T-helper 1 cell treated with Interleukin-12 subunit alpha and Interleukin-12 subunit beta and Interleukin-4 antibody, amounts not matched to agents 30 ng/mL and 1 ng/mL, for 36 hours (primary cell): Measurements from ENCODE around the gene ANO4. TPM values are rescaled to one million over a fixed set of nuclear protein-coding genes. Genes with fewer than 3 reads are reported as not detected.

Experiments
- intact Hi-C: fragments of 100-400 bp; cut with micrococcal nuclease; formaldehyde crosslinking; loops from one replicate; pipeline ENCODE4 v1.15.1; 2024
- total RNA-seq: library from RNA; stranded (reverse); gene quantifications from 2 replicates; pipeline ENCODE4 v1.2.3, GENCODE V29; 2022

The ANO4 gene
- total RNA-seq, 1 donor from 2014 or later, result not detected

DNA sequence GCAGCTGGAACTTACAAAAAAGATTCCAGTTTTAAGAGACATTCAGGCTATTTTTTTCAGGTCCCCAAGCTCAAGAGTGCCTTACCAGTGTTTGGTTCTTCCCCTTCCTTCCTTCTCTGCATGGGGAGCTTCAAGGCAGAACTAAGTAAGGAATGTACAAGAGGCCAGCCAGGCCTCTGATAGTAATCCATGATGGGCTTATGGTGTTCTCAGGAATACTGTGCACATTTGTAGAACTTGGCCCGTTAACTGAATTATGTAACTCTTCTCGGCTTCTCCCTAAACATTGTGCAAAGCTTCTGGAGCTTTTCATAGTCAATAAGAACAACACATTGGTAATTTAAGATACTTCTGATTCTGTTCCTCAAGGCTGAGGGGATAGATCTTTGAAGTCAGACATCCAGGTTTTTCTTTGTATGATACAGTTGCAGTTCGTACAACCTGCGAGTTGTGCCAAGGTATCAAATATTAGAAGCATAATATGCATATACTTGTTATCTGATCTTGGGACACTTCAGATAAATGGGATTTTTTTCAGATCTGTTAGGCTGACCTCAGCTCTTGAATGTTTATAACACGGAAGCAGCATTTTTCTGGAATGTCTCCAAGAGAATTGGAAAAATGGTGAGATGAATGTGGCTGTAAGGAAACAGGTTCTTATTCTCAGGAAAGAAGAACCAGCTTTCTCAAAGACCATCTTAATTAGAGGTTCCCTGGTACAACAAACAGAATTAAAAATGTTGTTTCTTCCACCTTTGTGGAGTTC lies 148.6 kb downstream of the ANO4 start:
- intact Hi-C loops, result no loop called here

DNA sequence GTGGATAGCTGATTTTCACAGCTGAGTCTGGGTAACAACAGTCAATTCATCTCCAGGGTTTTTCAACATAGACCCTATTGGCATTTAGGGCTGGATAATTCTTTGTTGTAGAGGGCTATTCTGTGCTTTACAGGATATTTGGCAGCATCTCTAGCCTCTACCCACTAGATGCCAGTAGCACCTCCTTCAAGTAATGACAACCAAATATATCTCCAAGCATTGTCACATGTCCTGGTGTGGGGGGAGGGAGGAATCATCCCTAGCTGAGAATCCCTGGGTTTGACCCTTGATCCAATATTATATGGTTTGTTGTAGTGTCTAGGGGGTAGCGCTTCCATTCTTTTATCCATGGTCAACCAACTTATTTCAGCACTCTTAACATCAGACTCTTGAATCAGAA lies 157.2 kb downstream of the ANO4 start:
- intact Hi-C loops, result no loop called here

DNA sequence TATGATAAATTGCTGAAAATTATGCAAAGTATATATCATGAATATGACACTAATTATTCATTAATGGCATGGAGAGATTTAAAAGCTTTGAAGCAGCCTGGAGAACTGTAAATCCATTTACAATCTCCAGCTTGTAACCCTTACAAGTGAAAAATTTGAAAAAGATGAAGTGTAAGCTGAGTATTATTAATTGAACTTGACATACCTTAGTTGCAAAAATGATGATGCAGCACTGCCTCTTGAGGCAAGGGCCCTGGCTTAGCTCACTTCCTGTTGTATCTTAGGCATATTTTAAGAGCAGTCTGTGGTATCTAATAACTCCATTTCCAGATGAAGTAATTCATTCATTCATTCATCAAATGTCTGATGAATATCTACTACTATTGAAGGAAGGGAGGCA lies 158.6 kb downstream of the ANO4 start:
- intact Hi-C loops, result no loop called here

DNA sequence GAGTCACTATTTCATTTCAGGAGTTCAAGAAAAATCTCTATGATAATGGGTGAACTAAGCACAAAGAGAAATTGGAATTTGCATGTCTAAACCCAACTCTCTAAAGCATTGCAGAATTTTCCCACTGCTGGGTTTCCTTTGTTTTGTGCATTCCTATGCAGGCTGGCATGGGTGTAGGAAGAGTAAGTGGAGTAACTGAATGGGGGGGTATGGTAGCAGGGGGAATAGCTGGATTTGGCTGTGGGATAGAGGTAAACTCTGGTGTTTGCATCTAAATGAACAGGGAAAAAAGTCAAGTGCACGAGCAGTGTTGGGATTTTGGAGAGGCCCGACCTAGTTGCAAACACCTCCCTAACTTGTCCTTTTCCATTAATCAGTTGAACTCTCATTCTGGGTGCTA lies 159.1 kb downstream of the ANO4 start:
- intact Hi-C loops, result no loop called here

DNA sequence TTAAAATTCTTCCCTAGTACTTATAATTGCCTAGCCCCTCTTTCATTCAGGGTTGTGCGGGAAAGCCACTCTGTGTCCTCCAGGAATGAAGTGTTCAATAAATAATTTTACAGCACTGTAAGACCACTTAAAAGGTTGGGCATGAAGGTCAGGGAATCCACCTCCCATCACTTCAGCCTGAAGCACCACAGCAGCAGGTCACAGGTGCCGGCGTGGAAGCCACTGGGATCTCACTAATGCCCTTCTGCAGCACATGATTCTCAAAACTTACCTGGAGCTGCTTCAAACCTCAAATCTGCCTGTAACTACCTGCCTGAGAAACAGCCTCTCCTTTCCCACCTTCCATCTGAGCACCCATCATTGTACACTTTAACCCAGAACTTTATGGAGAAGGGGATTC lies 159.5 kb downstream of the ANO4 start:
- intact Hi-C loops, result no loop called here

DNA sequence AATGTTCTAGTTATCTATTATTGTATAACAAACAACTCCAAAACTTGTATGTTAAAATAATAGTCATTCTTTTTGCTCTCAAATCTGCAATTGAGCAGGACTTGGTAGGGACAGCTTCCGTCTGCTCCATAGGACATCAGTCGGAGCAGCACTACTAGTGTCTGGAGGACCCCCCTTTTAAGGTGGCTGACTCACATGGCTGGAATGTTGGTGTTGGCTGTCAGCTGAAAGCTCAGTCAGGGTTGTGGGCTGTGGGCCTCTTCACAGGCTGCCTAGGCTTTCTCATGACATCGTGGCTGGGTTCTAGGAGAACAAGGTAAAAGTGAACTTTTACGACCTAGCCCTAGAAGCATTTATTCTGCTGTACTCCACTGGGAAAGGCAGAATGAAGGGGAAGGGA lies 160.6 kb downstream of the ANO4 start:
- intact Hi-C loops, result no loop called here

DNA sequence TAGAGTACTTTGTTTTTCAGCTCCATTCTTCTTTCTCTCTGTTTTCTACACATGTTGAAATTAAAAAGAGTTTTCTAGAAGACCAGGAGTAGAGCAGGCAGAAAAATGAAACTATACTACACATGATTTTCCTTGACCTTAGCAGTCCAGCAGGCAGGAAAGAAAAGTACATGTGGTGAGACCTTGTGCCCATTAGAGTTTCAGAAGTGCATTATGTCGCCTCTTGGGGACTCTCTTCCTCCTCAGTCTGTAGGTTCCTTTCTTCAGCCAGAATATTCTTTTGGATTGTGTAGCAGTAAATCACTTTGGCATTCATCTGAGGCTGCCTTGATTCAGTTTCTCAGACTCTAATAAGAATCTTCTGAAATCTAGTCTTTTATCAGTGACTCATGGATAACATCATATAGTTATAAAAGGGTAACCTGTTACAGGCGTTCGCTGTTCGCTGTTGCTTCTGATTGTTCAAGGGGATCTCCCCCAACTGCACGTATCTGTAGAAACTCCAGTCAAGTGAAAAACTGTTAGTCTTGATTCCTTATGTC lies 161.8 kb downstream of the ANO4 start:
- intact Hi-C loops, result no loop called here

DNA sequence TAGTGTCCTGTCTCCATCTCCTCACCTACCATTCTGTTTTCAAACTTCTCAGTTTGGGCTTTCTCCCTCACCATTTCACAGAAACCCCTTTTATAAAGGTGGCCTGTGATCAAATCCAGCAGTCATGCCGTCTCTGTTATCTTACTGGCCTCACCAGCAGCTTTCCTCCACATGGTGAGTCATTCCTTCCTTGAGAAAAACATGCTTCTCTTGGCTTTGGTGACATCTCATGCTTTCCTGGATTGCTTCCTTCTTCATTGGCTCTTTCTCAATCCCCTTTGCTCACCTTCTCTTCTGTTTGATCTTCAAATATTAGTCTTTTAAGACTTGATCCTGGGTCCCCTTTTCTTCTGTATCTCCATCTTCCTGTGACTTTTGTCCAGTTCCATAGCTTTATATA lies 164.9 kb downstream of the ANO4 start:
- intact Hi-C loops, result no loop called here

DNA sequence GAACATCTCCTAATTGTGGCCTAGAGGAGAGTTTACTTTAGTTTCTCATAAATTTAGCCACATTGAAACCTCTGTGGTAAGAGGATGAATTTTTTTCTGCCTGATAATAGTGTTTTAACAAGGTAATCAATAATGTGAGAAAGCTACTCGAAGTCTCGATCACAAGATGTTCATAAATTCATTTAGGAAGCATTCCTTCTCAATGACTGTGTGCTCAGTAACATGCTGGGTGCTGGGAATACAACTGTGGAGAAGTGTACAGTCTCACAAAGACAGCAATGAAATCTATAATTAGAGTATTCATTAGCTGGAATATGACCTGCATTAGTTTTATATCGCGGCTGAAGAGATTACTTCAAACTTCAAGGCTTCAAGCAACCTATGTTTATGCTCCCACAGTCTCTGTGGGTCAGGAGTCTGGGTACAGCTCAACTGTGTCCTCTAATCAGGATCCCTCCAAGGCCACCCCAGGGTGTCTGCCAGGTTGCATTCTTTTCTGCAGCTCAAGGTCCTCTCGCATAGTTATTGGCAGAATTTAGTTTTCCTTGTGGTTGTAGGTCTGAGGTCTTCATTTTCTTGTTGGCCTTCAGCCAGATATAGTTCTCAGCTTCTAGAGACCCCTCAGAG lies 167.6 kb downstream of the ANO4 start:
- intact Hi-C loops, result no loop called here

DNA sequence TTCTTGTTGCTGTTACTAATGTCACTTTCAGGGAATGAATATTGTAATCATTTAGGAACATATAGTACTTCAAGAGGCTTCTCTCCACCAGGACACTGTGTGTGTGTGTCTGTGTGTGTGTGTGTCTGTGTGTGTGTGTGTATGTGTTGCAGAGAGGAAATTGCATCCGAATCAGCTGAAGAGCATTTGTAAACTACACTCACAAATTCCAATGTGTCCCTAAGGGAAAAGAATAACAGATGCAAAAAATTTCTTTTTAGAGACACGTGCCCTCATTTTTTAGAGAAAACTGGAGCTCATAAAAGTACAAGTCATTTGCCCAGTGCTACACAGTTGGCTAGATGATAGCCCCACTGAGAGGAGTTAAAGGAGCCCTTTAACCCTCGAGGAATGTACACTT lies 168.8 kb downstream of the ANO4 start:
- intact Hi-C loops, result no loop called here

DNA sequence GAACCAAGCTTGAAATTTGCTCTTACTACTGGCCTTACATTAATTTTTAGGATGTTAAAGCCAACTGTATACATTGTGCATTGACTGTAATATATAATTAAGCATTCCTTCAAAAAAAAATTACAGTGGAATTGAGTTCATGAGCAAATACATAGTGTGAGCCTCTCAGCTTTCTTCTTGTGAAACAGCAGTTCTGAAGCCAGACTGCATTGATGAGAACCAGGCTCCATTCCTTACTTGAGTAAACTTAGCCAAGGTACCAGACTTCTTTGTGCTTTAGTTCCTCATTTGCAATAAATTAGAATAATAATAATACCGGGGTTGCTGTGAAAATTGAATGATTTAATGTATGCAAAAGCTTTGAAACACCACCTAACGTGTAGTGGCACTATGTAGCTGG lies 169.5 kb downstream of the ANO4 start:
- intact Hi-C loops, result no loop called here

DNA sequence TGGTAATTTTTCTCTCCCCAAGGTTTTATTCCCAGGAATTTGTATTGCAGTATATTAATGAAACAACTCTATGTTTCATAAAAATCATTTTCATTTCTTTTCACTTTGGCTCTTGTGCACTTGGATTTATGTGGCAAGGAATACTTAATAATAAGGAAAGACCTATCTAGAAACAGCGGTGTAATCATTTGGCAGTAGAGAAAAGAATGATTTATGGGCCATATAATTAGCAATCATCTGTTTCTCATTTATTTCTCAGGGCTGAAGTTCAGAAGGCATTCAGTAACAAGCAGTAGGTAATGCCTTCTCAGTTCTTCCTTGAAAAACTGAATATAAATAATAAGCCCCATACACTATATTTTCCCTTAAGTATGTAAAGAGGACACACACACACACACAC lies 172.6 kb downstream of the ANO4 start:
- intact Hi-C loops, result no loop called here

DNA sequence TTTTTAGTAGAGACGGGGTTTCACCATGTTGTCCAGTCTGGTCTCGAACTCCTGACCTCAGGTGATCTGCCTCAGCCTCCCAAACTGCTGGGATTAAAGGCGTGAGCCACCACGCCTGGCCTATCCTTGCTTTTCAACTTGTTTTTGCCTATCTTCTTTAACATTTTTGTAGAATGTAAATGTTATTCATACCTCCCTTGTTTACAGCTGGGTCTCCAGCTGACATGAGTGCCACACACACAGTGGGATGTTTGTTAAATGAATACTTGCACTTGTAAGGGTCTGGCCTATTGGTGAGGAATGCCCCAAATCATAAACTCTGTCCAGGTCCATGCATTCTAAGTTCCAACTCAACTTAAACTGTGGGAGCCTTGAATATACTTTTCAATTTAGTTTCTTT lies 176.3 kb downstream of the ANO4 start:
- intact Hi-C loops, result no loop called here

DNA sequence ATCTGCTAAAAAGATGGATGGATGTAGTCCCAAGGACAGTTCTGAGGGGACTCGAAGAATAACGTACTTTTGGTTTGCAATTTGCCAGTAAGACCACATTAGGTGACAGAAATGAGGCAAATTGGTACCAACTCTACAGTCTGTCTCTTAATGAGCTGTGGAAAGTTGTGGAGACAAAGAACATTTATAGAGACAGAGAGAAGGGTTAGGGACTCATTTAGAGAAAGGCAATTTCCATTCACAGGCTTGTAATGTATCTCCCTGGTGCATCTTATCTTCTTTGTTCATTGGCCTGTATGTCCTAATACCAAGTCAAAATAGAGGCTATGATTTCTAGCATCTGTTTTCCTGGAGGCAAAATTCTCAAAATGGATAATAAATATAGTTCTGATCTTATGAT lies 177.5 kb downstream of the ANO4 start:
- intact Hi-C loops, result no loop called here

DNA sequence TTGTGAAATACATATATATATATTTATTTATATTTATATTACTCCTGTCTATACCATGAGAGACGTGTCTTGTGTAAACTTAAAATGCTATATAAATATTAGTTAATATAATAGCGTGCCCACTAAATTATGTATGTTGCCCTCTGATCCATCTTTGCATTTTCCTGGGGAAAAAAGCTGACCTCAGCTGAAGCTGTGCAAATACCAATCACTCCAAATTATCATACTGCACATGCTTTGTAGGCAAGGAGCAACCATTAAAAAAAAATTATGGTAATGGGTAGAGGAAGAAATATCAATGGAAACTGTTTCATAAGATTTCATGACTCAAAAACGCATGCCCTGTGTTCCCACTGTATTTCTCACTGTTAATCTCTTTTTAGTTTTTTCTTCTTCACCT lies 179.8 kb downstream of the ANO4 start:
- intact Hi-C loops, result no loop called here

DNA sequence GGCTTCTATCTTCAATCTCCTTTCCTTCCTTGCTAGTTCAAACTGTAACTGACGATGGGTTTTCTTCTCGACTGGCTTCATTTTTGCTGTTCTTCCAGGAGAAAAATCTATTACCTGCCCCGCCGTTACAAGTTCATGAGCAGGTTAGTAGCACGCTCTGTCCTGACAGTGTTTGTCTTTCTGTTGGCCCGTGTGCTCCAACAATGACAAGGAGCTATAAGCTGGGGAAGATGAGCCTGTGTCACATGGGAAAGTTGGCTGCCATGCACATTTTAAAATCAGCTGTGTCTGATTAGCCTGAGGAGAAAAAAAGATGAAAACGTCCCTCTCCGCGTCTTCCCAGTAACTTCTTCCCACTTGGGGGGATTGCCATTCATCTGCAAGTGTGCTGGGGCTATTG lies 180.2 kb downstream of the ANO4 start:
- intact Hi-C loops, result no loop called here

DNA sequence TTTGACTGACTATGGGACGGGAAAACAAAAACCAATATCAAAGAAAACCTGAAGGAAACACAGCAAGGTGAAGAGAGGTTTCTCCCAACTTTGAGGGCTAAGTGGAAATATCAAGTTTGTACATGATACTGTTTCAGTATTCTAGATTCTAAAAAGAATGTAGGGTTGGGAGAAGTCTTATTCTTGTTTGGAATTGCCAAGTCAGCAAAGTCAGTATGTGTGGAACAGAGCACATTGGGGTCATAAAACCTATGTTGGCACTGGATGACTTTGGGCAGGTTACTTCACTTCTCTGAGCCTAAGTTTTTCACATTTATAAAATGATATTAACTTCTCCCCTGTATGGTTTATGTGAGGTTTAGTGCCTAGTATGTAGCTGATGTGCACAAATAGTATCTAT lies 182.2 kb downstream of the ANO4 start:
- intact Hi-C loops, result no loop called here

DNA sequence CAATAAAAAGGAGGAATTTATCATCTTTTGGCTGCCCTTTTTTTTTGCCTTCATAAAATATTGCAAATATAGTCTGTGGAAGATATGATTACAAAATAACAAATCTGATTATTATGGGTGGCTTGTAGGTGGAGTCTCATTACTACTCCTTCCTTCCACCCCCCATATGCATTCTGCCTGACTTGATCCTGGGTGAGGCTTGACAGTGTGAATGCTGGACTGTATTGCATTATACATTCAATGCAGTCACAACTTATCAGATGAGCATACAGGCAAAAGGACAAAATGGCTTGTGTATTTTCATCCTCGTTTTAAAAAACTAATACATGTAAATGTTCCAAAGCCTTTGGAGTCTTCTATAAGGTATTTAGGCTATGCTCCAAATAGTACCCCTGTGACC lies 186.3 kb downstream of the ANO4 start:
- intact Hi-C loops, result no loop called here

DNA sequence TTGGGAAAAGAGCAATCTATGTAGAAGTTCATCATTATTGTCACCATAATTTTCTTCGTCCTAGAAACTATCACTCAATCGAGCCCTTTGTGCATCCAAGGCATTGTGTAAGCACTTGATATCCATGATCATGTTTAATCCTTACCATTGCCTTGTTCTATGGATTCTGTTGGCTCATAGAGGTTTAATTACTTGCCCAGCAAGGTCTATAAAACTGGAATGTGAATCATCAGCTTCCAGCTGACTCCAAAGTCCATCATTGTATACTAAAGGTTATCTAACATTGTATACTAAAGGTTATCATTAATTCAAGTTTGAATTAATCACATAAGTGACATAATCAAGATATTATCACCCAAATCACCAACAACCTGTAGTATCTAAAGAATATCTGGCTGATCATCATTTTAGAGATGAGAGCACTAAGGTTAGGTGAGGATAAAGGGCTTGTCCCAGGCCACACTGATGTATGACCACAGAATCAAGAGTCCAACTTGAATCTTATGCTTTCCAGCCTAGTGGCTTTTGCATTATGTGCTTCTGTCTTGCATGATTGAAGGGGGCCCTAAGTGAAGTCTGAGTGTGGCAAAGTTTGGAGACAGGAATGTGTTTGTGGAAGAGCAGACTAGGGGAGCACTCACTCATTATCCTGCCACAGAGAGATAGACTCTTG lies 188.1 kb downstream of the ANO4 start:
- intact Hi-C loops, result no loop called here

DNA sequence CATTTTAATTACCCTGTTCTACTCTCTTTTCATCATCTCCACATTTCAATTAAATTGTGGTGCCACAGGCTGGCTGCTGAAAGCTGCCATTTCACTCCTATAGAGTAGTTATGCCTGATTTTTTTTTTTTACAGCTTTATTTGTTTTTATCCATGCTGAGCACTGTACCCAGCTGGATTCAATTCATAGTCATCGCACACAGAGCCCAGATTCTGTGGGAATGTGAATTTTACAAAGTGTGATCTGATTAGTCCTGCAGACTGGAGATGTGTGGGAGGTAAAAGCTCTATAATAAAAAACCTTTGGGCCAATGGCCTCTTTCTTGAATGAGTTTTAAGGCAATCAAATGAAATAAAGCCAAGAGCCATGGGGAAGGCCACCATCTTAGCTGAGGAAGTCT lies 190.2 kb downstream of the ANO4 start:
- intact Hi-C loops, result no loop called here

DNA sequence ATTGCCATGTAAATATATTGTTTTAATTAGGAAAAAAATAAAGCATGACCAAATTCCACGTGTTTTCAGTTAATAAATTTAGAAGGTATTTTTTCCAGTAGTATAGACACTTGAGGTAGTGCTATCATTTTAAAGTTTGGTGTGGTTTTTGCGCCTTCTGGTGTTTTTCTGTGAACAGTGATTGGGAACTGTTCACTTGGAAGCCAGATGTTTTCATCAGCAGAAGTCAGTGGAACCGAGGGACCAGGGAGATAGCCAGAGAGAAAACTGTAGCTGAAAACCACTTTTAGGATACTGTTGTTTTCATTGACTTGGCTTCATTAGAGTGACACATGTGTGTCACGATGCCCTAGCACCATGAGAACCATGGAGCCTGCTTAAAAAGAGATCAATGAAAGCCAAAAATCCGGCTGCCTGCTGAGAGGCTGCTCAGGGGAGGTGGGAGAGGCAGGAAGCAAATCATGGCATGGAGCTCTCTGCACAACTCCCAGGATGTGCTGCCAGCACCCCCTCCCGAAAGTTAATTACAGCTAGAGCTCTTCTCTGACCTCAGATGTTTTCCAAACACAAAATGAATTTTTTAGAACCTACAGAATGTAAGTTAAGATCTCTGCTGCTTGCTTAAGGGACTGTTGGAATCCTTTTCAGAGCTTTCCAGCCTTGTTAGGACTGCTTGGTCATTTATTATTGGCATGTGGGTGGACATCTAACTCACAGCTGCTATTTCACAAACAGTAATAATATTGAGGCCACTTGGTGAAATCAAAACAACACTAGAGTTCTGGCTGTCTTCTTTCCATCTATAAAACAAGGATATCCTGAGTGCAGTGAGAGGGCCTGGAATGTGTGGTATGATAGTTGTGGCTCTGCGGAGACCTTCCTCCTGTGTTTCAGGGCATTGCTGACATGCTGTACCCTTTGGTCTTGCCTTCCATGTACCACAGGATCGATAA lies 192.3 kb downstream of the ANO4 start:
- intact Hi-C loops, result no loop called here
